ENCODE measurements around the gene NTRK3.

NTRK3 gene

GRCh38 chr15:88003541-88004327, 252.8 kb downstream of the NTRK3 start:
- Histone ChIP-seq H3K9me3 (ENCODE audit: control insufficient read depth, low read length) (no peaks in the 10 kb centered on the region), H3K27me3 (replicated peaks; ENCODE audit: control insufficient read depth, insufficient read depth, low read length, poor library complexity, severe bottlenecking) (no peaks in the 10 kb centered on the region), H3K4me1 (ENCODE audit: control insufficient read depth, insufficient read depth, low read length, poor library complexity, severe bottlenecking) (no peaks in the 10 kb centered on the region), H3K27ac (ENCODE audit: insufficient read depth, low read length, poor library complexity, severe bottlenecking) (no peak overlapping the region), H3K4me3 (ENCODE audit: insufficient read depth, low read depth, low read length, poor library complexity, severe bottlenecking) (no peak overlapping the region), H3K36me3 (ENCODE audit: control insufficient read depth, insufficient read depth, low read length) (no peaks in the 10 kb centered on the region)
- no peak for DNase-seq

GRCh38 chr15:88002706-88003105, 253.8 kb downstream of the NTRK3 start:
- H3K9me3 ChIP-seq (ENCODE audit: control insufficient read depth, low read length): no peaks in the 10 kb centered on the region
- H3K27ac ChIP-seq (ENCODE audit: insufficient read depth, low read length, poor library complexity, severe bottlenecking): no peak overlapping the region
- H3K4me3 ChIP-seq (ENCODE audit: insufficient read depth, low read depth, low read length, poor library complexity, severe bottlenecking): no peak overlapping the region
- no peaks in the 10 kb centered on the region for H3K27me3 ChIP-seq (replicated peaks; ENCODE audit: control insufficient read depth, insufficient read depth, low read length, poor library complexity, severe bottlenecking)
- no peak for DNase-seq
- no peaks in the 10 kb centered on the region for H3K4me1 ChIP-seq (ENCODE audit: control insufficient read depth, insufficient read depth, low read length, poor library complexity, severe bottlenecking)
- no peaks in the 10 kb centered on the region for H3K36me3 ChIP-seq (ENCODE audit: control insufficient read depth, insufficient read depth, low read length)

GRCh38 chr15:87998630-87999029, 257.9 kb downstream of the NTRK3 start:
- H3K36me3 ChIP-seq (ENCODE audit: control insufficient read depth, insufficient read depth, low read length): no peaks in the 10 kb centered on the region
- H3K27ac ChIP-seq (ENCODE audit: insufficient read depth, low read length, poor library complexity, severe bottlenecking): no peak overlapping the region
- no peak for DNase-seq
- no peaks in the 10 kb centered on the region for H3K27me3 ChIP-seq (replicated peaks; ENCODE audit: control insufficient read depth, insufficient read depth, low read length, poor library complexity, severe bottlenecking)
- no peak overlapping the region for H3K4me3 ChIP-seq (ENCODE audit: insufficient read depth, low read depth, low read length, poor library complexity, severe bottlenecking)
- H3K9me3 ChIP-seq (ENCODE audit: control insufficient read depth, low read length): no peaks in the 10 kb centered on the region
- no peaks in the 10 kb centered on the region for H3K4me1 ChIP-seq (ENCODE audit: control insufficient read depth, insufficient read depth, low read length, poor library complexity, severe bottlenecking)

- Histone ChIP-seq H3K4me1 (ENCODE audit: control insufficient read depth, insufficient read depth, low read length, poor library complexity, severe bottlenecking) (no peaks in the 10 kb centered on the region), H3K27me3 (replicated peaks; ENCODE audit: control insufficient read depth, insufficient read depth, low read length, poor library complexity, severe bottlenecking) (no peaks in the 10 kb centered on the region), H3K9me3 (ENCODE audit: control insufficient read depth, low read length) (no peaks in the 10 kb centered on the region), H3K36me3 (ENCODE audit: control insufficient read depth, insufficient read depth, low read length) (no peaks in the 10 kb centered on the region), H3K27ac (ENCODE audit: insufficient read depth, low read length, poor library complexity, severe bottlenecking) (no peak overlapping the region), H3K4me3 (ENCODE audit: insufficient read depth, low read depth, low read length, poor library complexity, severe bottlenecking) (no peak overlapping the region)
- DNase-seq: no peak
These were observed 269.8 kb downstream of the NTRK3 start for GRCh38 chr15:87986776-87987175.

- no peak for DNase-seq
- no peaks in the 10 kb centered on the region for H3K36me3 ChIP-seq (ENCODE audit: control insufficient read depth, insufficient read depth, low read length)
- no peaks in the 10 kb centered on the region for H3K9me3 ChIP-seq (ENCODE audit: control insufficient read depth, low read length)
- H3K4me3 ChIP-seq (ENCODE audit: insufficient read depth, low read depth, low read length, poor library complexity, severe bottlenecking): no peak overlapping the region
- H3K4me1 ChIP-seq (ENCODE audit: control insufficient read depth, insufficient read depth, low read length, poor library complexity, severe bottlenecking): no peaks in the 10 kb centered on the region
- no peak overlapping the region for H3K27ac ChIP-seq (ENCODE audit: insufficient read depth, low read length, poor library complexity, severe bottlenecking)
- H3K27me3 ChIP-seq (replicated peaks; ENCODE audit: control insufficient read depth, insufficient read depth, low read length, poor library complexity, severe bottlenecking): no peaks in the 10 kb centered on the region
These were observed 271.1 kb downstream of the NTRK3 start for GRCh38 chr15:87985451-87985850.

- H3K27ac ChIP-seq (ENCODE audit: insufficient read depth, low read length, poor library complexity, severe bottlenecking): no peak overlapping the region
- H3K36me3 ChIP-seq (ENCODE audit: control insufficient read depth, insufficient read depth, low read length): no peaks in the 10 kb centered on the region
- no peaks in the 10 kb centered on the region for H3K27me3 ChIP-seq (replicated peaks; ENCODE audit: control insufficient read depth, insufficient read depth, low read length, poor library complexity, severe bottlenecking)
- H3K9me3 ChIP-seq (ENCODE audit: control insufficient read depth, low read length): no peaks in the 10 kb centered on the region
- H3K4me1 ChIP-seq (ENCODE audit: control insufficient read depth, insufficient read depth, low read length, poor library complexity, severe bottlenecking): no peaks in the 10 kb centered on the region
- no peak for DNase-seq
- no peak overlapping the region for H3K4me3 ChIP-seq (ENCODE audit: insufficient read depth, low read depth, low read length, poor library complexity, severe bottlenecking)
These were observed 274.6 kb downstream of the NTRK3 start for GRCh38 chr15:87981969-87982368.

- Histone ChIP-seq H3K27me3 (replicated peaks; ENCODE audit: control insufficient read depth, insufficient read depth, low read length, poor library complexity, severe bottlenecking) (no peaks in the 10 kb centered on the region), H3K4me3 (ENCODE audit: insufficient read depth, low read depth, low read length, poor library complexity, severe bottlenecking) (no peak overlapping the region), H3K27ac (ENCODE audit: insufficient read depth, low read length, poor library complexity, severe bottlenecking) (no peak overlapping the region), H3K36me3 (ENCODE audit: control insufficient read depth, insufficient read depth, low read length) (no peaks in the 10 kb centered on the region), H3K9me3 (ENCODE audit: control insufficient read depth, low read length) (no peaks in the 10 kb centered on the region), H3K4me1 (ENCODE audit: control insufficient read depth, insufficient read depth, low read length, poor library complexity, severe bottlenecking) (no peaks in the 10 kb centered on the region)
- no peak for DNase-seq
These were observed 278.6 kb downstream of the NTRK3 start for GRCh38 chr15:87977907-87978306.

GRCh38 chr15:87976552-87976951, 280.0 kb downstream of the NTRK3 start:
- no peak for DNase-seq
- Histone ChIP-seq H3K4me3 (ENCODE audit: insufficient read depth, low read depth, low read length, poor library complexity, severe bottlenecking) (no peak overlapping the region), H3K27ac (ENCODE audit: insufficient read depth, low read length, poor library complexity, severe bottlenecking) (no peak overlapping the region), H3K9me3 (ENCODE audit: control insufficient read depth, low read length) (no peaks in the 10 kb centered on the region), H3K36me3 (ENCODE audit: control insufficient read depth, insufficient read depth, low read length) (no peaks in the 10 kb centered on the region), H3K4me1 (ENCODE audit: control insufficient read depth, insufficient read depth, low read length, poor library complexity, severe bottlenecking) (no peaks in the 10 kb centered on the region), H3K27me3 (replicated peaks; ENCODE audit: control insufficient read depth, insufficient read depth, low read length, poor library complexity, severe bottlenecking) (no peaks in the 10 kb centered on the region)

GRCh38 chr15:87973501-87974215, 282.9 kb downstream of the NTRK3 start:
- no peak for DNase-seq
- Histone ChIP-seq H3K27ac (ENCODE audit: insufficient read depth, low read length, poor library complexity, severe bottlenecking) (no peak overlapping the region), H3K36me3 (ENCODE audit: control insufficient read depth, insufficient read depth, low read length) (no peaks in the 10 kb centered on the region), H3K9me3 (ENCODE audit: control insufficient read depth, low read length) (no peaks in the 10 kb centered on the region), H3K4me3 (ENCODE audit: insufficient read depth, low read depth, low read length, poor library complexity, severe bottlenecking) (no peak overlapping the region), H3K27me3 (replicated peaks; ENCODE audit: control insufficient read depth, insufficient read depth, low read length, poor library complexity, severe bottlenecking) (no peaks in the 10 kb centered on the region), H3K4me1 (ENCODE audit: control insufficient read depth, insufficient read depth, low read length, poor library complexity, severe bottlenecking) (no peaks in the 10 kb centered on the region)

- no peaks in the 10 kb centered on the region for H3K4me1 ChIP-seq (ENCODE audit: control insufficient read depth, insufficient read depth, low read length, poor library complexity, severe bottlenecking)
- H3K9me3 ChIP-seq (ENCODE audit: control insufficient read depth, low read length): no peaks in the 10 kb centered on the region
- no peak overlapping the region for H3K4me3 ChIP-seq (ENCODE audit: insufficient read depth, low read depth, low read length, poor library complexity, severe bottlenecking)
- no peak overlapping the region for H3K27ac ChIP-seq (ENCODE audit: insufficient read depth, low read length, poor library complexity, severe bottlenecking)
- H3K36me3 ChIP-seq (ENCODE audit: control insufficient read depth, insufficient read depth, low read length): no peaks in the 10 kb centered on the region
- no peaks in the 10 kb centered on the region for H3K27me3 ChIP-seq (replicated peaks; ENCODE audit: control insufficient read depth, insufficient read depth, low read length, poor library complexity, severe bottlenecking)
- DNase-seq: no peak
These were observed 285.5 kb downstream of the NTRK3 start for GRCh38 chr15:87971076-87971475.
